MM.1S (cell line): ENCODE measurements around the gene SET.

Experiments used
- CTCF ChIP-seq: fragments of 300-600 bp; sonication (generic); IDR thresholded peaks from 2 replicates; pipeline ENCODE4 v1.5.1; 2016; ENCODE audit warnings: antibody characterized with exemption, low read length, mixed read lengths
- EZH2 ChIP-seq: fragments of 300-600 bp; sonication (generic); optimal IDR thresholded peaks from 2 replicates; pipeline ENCODE3; 2017; ENCODE audit warnings: low read depth, mild to moderate bottlenecking, antibody characterized with exemption, low read length, mixed read lengths

- no peak for TF ChIP-seq CTCF
- no peak for TF ChIP-seq EZH2
Measured at GRCh38 chr9:128642675-128643245, 46.3 kb upstream of the SET start.
